GM12878 (cell line): ENCODE data around the gene NHSL1. TPM values are rescaled to one million over a fixed set of nuclear protein-coding genes. Genes with fewer than 3 reads are reported as not detected.

Experiments
- ATAC-seq: fragments of 200-7000 bp; cut with Tn5 transposase; 3 replicates; pipeline ENCODE4 v1.9.1; 2020; ENCODE audit warnings: mild to moderate bottlenecking, moderate library complexity
- BruUV-seq: library from RNA; stranded (reverse); fragments of 400-500 nt; replicated peaks from 2 replicates; lab custom pipeline; 2021; lab: Mats Ljungman, UMichigan
- CTCF ChIA-PET: fragments of 300-600 bp; sonication (Branson Sonifier 250); formaldehyde crosslinking; extraction: SDS; loops from one replicate; lab custom pipeline; 2021; ENCODE audit warnings: inconsistent platforms; lab: Yijun Ruan, JAX
- POLR2A ChIA-PET: fragments of 350-600 bp; formaldehyde crosslinking; extraction: SDS; loops from one replicate; lab custom pipeline; 2021; ENCODE audit warnings: inconsistent platforms; lab: Charles Lee
- RAD21 ChIA-PET: fragments of 300-600 bp; sonication (Branson Sonifier 250); formaldehyde crosslinking; loops from one replicate; lab custom pipeline; 2023; ENCODE audit warnings: antibody characterized with exemption; ENCODE audit not compliant: unreplicated experiment; lab: Charles Lee
- SMC1A ChIA-PET: fragments of 300-600 bp; sonication (Branson Sonifier 250); formaldehyde crosslinking; loops from one replicate; lab custom pipeline; 2023; ENCODE audit not compliant: unreplicated experiment, uncharacterized antibody; lab: Charles Lee
- DNase-seq: peaks from one replicate; pipeline ENCODE4 v3.0.0-alpha.2; 2011; ENCODE audit warnings: low read depth, low spot score
- FAIRE-seq: peaks from 3 replicates; lab custom pipeline; 2011; peaks lifted over from hg19 to GRCh38; lab: Jason Lieb, UNC
- H2AFZ ChIP-seq: 2 replicates; pipeline ENCODE4 v1.6.0; 2011; ENCODE audit warnings: low read depth, low read length, control low read depth; ENCODE audit not compliant: control insufficient read depth
- H3K27ac ChIP-seq: 2 replicates; pipeline ENCODE4 v1.5.1; 2011; ENCODE audit warnings: control low read depth; ENCODE audit not compliant: control insufficient read depth, insufficient read depth
- H3K27me3 ChIP-seq, 2 experiments: replicated peaks in 1 of 2; 2 replicates each; pipeline versions ENCODE4 v1.6.0 to v1.6.1; 2011; ENCODE audit warnings: low read length in 1 of 2; ENCODE audit not compliant: control insufficient read depth in 2 of 2, insufficient read depth in 2 of 2
- H3K36me3 ChIP-seq, 2 experiments: 2 replicates each; pipeline ENCODE4 v1.5.1; 2011; ENCODE audit warnings: low read length in 1 of 2; ENCODE audit not compliant: control insufficient read depth in 2 of 2, insufficient read depth in 2 of 2
- H3K4me1 ChIP-seq: 2 replicates; pipeline ENCODE4 v1.6.1; 2011; ENCODE audit warnings: mild to moderate bottlenecking, low read length, moderate library complexity, mixed read lengths; ENCODE audit not compliant: control insufficient read depth, insufficient read depth
- H3K4me2 ChIP-seq: 2 replicates; pipeline ENCODE4 v1.6.0; 2011; ENCODE audit warnings: control low read depth; ENCODE audit not compliant: control insufficient read depth, insufficient read depth
- H3K4me3 ChIP-seq: fragments of 200-600 bp; sonication (generic); 2 replicates; pipeline ENCODE4 v1.5.1; 2016
- H3K79me2 ChIP-seq: 2 replicates; pipeline ENCODE4 v1.6.0; 2011; ENCODE audit warnings: low read length; ENCODE audit not compliant: control insufficient read depth, insufficient read depth
- H3K9ac ChIP-seq: 2 replicates; pipeline ENCODE4 v1.8.0; 2011; ENCODE audit warnings: low read length, control low read depth, mixed read lengths; ENCODE audit not compliant: control insufficient read depth, insufficient read depth
- H3K9me3 ChIP-seq: replicated peaks from 3 replicates; pipeline ENCODE4 v1.5.1; 2011; ENCODE audit warnings: mild to moderate bottlenecking, low read length; ENCODE audit not compliant: control insufficient read depth, insufficient read depth
- H4K20me1 ChIP-seq: 2 replicates; pipeline ENCODE4 v1.6.0; 2011; ENCODE audit not compliant: control insufficient read depth, insufficient read depth
- GATAD2B ChIP-seq: fragments of 450-650 bp; conservative IDR thresholded peaks from 2 replicates; pipeline ENCODE4 v1.6.1; 2017; ENCODE audit warnings: low read depth, mild to moderate bottlenecking, moderate library complexity
- HCFC1 ChIP-seq: fragments of 150-350 bp; IDR thresholded peaks from 2 replicates; pipeline ENCODE4 v1.6.1; 2014; ENCODE audit warnings: low read length
- HDAC2 ChIP-seq: fragments of 200-600 bp; sonication (generic); IDR thresholded peaks from 2 replicates; pipeline ENCODE4 v1.6.1; 2017
- PAX5 ChIP-seq: IDR thresholded peaks from 2 replicates; pipeline ENCODE4 v1.6.1; 2011; ENCODE audit warnings: low read depth, low read length, borderline replicate concordance
- PML ChIP-seq: IDR thresholded peaks from 2 replicates; pipeline ENCODE4 v1.6.1; 2012; ENCODE audit warnings: low read length, inconsistent platforms
- PRDM15 ChIP-seq: fragments of 450-650 bp; formaldehyde crosslinking; IDR thresholded peaks from 2 replicates; pipeline ENCODE4 v1.4.0; 2020; ENCODE audit warnings: mild to moderate bottlenecking, moderate library complexity
- TCF12 ChIP-seq: IDR thresholded peaks from 2 replicates; pipeline ENCODE4 v1.6.1; 2011; ENCODE audit warnings: low read depth, mild to moderate bottlenecking, low read length
- WGBS: methylation state at CpG from one replicate; pipeline ENCODE4 v1.1.6; 2016; ENCODE audit warnings: low lambda C conversion rate; ENCODE audit not compliant: insufficient replicate concordance, insufficient coverage; ENCODE audit errors: missing lambda C conversion rate; 5-methylcytosine and 5-hydroxymethylcytosine counted together
- in situ Hi-C: fragments of 300-500 bp; cut with MboI; formaldehyde crosslinking; loops from 9 replicates; pipeline ENCODE4 v1.14.3; 2018; ENCODE audit warnings: mixed read lengths
- intact Hi-C: fragments of 100-400 bp; cut with micrococcal nuclease; formaldehyde crosslinking; loops from one replicate; pipeline ENCODE4 v1.14.2; 2022; ENCODE audit not compliant: unreplicated experiment
- polyA plus RNA-seq, 11 experiments: library from polyadenylated mRNA; depleted of rRNA in 4 of 11; unstranded in 6 of 11; stranded (reverse) in 5 of 11; fragments of >200 nt; fragmentation: Nextera tagmentation in 4 of 11; fragmentation: Illumina TruSeq in 1 of 11; extraction: Ambion mirVana in 4 of 11; extraction: Trizol in 1 of 11; gene quantifications; 1 replicate in 1 of 11; 2 replicates in 10 of 11; pipeline versions ENCODE4 v1.2.1 to v1.2.3, GENCODE V29; 2011 to 2016; ENCODE audit warnings: inconsistent platforms in 2 of 11, missing spikeins in 2 of 11, low read depth in 1 of 11
- total RNA-seq, 4 experiments: library from RNA; depleted of rRNA in 3 of 4; stranded (reverse); fragments of >200 nt in 3 of 4; fragmentation: Illumina TruSeq in 1 of 4; extraction: Trizol in 1 of 4; gene quantifications; 2 replicates each; pipeline versions ENCODE4 v1.2.1 to v1.2.3, GENCODE V29; 2013 to 2021
- TF ChIP-seq, protein P1 (sequence below): IDR thresholded peaks from 2 replicates; pipeline ENCODE4 v1.6.1; 2012; ENCODE audit warnings: low read depth, low read length, improper control_type of control experiment
- TF ChIP-seq, protein P2 (sequence below): fragments of 450-650 bp; formaldehyde crosslinking; IDR thresholded peaks from 2 replicates; pipeline ENCODE4 v1.5.0; 2022; ENCODE audit warnings: mild to moderate bottlenecking, missing genetic modification characterization

Gene NHSL1
- total and polyA plus RNA-seq, 10 of the 15 experiments (the other 5 are each of a cell fraction or from before 2014, with no cell fraction given) = 0.26 to 14.1 (median 0.90) TPM

GRCh38 chr6:138430361-138431145, 68.7 kb downstream of the NHSL1 start:
- FAIRE-seq (no peak), ATAC-seq (no peak)
- H3K4me1 ChIP-seq = no peaks in the 10 kb centered on the region
- RAD21 ChIA-PET = interaction anchor here (0.6 to 9.4 kb wide), 13 partner anchors 21 to 350 kb away, joined by 3 to 202 read pairs (median 3); partner anchors contain the start of genes HEBP2 and NHSL1
- SMC1A ChIA-PET = interaction anchor here (0.6 to 10.0 kb wide), 12 partner anchors 16 to 335 kb away, joined by 3 to 234 read pairs (median 12); partner anchors contain the start of gene NHSL1
- no peak overlapping the region for H3K27ac ChIP-seq
- no peak overlapping the region for H3K4me2 ChIP-seq
- H3K27me3 ChIP-seq = no peaks in the 10 kb centered on the region
- in situ Hi-C loops = loop anchor here (5.0 kb wide), 2 partner anchors 82 to 332 kb away; no protein-coding TSS in a partner anchor
- no peak overlapping the region for H3K4me3 ChIP-seq
- WGBS = 61% methylated on average over 29 of the region's 29 CpGs
- intact Hi-C loops = no loop called here
- no peaks in the 10 kb centered on the region for H3K79me2 ChIP-seq
- H3K36me3 ChIP-seq = peaks cover 0 to 9% of the 10 kb centered on the region in 2 experiments; a peak in 2 of 4 replicates
- no peaks in the 10 kb centered on the region for H3K9me3 ChIP-seq
- H2AFZ ChIP-seq = no peak overlapping the region
- H3K9ac ChIP-seq = no peak overlapping the region
- TF ChIP-seq HDAC2 (no peak), TCF12 (no peak), PRDM15 (CRISPR knock-in tag) (no peak), PML (no peak), PAX5 (no peak), GATAD2B (no peak), HCFC1 (no peak)
- TF ChIP-seq, protein P1, sequence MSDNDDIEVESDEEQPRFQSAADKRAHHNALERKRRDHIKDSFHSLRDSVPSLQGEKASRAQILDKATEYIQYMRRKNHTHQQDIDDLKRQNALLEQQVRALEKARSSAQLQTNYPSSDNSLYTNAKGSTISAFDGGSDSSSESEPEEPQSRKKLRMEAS = no peak
- TF ChIP-seq, protein P2, sequence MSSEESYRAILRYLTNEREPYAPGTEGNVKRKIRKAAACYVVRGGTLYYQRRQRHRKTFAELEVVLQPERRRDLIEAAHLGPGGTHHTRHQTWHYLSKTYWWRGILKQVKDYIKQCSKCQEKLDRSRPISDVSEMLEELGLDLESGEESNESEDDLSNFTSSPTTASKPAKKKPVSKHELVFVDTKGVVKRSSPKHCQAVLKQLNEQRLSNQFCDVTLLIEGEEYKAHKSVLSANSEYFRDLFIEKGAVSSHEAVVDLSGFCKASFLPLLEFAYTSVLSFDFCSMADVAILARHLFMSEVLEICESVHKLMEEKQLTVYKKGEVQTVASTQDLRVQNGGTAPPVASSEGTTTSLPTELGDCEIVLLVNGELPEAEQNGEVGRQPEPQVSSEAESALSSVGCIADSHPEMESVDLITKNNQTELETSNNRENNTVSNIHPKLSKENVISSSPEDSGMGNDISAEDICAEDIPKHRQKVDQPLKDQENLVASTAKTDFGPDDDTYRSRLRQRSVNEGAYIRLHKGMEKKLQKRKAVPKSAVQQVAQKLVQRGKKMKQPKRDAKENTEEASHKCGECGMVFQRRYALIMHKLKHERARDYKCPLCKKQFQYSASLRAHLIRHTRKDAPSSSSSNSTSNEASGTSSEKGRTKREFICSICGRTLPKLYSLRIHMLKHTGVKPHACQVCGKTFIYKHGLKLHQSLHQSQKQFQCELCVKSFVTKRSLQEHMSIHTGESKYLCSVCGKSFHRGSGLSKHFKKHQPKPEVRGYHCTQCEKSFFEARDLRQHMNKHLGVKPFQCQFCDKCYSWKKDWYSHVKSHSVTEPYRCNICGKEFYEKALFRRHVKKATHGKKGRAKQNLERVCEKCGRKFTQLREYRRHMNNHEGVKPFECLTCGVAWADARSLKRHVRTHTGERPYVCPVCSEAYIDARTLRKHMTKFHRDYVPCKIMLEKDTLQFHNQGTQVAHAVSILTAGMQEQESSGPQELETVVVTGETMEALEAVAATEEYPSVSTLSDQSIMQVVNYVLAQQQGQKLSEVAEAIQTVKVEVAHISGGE = no peak
- TF ChIP-seq, all 136 proteins: peak for 0
- ChIA-PET CTCF (interaction anchor here (0.9 to 17.0 kb wide), 19 partner anchors 10 to 425 kb away, joined by 3 to 387 read pairs (median 4); no protein-coding TSS in a partner anchor), POLR2A (interaction anchor here (1.3 kb wide), 1 partner anchor 25 kb away, joined by 3 read pairs; no protein-coding TSS in a partner anchor)
- DNase-seq = no peak
- no peaks in the 10 kb centered on the region for H4K20me1 ChIP-seq
- no TSS peak for BruUV-seq
